OCI-LY1 (cell line): ENCODE measurements around the gene P4HB.

Experiments
- H2AFZ ChIP-seq: fragments of 200-600 bp; sonication (generic), shearing (Covaris generic); 2 replicates; pipeline ENCODE4 v1.6.0; 2014; ENCODE audit warnings: antibody characterized with exemption, mild to moderate bottlenecking, low read length
- H3F3A ChIP-seq: fragments of 200-600 bp; sonication (generic), shearing (Covaris generic); 2 replicates; pipeline ENCODE4 v1.6.0; 2014; ENCODE audit warnings: mild to moderate bottlenecking, antibody characterized with exemption, low read length, moderate library complexity; ENCODE audit not compliant: insufficient read depth
- H3K27ac ChIP-seq: fragments of 200-600 bp; sonication (generic); 2 replicates; pipeline ENCODE4 v1.5.1; 2014; ENCODE audit warnings: low read length, mixed run types, mild to moderate bottlenecking, low read depth; ENCODE audit not compliant: poor library complexity, severe bottlenecking
- H3K27me3 ChIP-seq: fragments of 200-600 bp; sonication (generic); 2 replicates; pipeline ENCODE4 v1.6.0; 2014; ENCODE audit warnings: antibody characterized with exemption, mild to moderate bottlenecking, low read length, moderate library complexity; ENCODE audit not compliant: insufficient read depth
- H3K36me3 ChIP-seq: fragments of 200-600 bp; sonication (generic); 2 replicates; pipeline ENCODE4 v1.6.1; 2014; ENCODE audit warnings: mild to moderate bottlenecking, antibody characterized with exemption, low read length, moderate library complexity, mixed read lengths; ENCODE audit not compliant: insufficient read depth
- H3K4me1 ChIP-seq: fragments of 200-600 bp; sonication (generic); 2 replicates; pipeline ENCODE4 v1.5.1; 2014; ENCODE audit warnings: mild to moderate bottlenecking, low read length, moderate library complexity; ENCODE audit not compliant: insufficient read depth, severe bottlenecking
- H3K4me2 ChIP-seq: fragments of 200-600 bp; sonication (generic), shearing (Covaris generic); 2 replicates; pipeline ENCODE4 v1.6.1; 2014; ENCODE audit warnings: low read length
- H3K4me3 ChIP-seq: fragments of 200-600 bp; sonication (generic); 2 replicates; pipeline ENCODE4 v1.5.1; 2014; ENCODE audit warnings: low read length, low read depth, mild to moderate bottlenecking, mixed read lengths; ENCODE audit not compliant: poor library complexity, severe bottlenecking
- H3K79me2 ChIP-seq: fragments of 200-600 bp; shearing (Covaris generic); 2 replicates; pipeline ENCODE4 v1.6.1; 2016; ENCODE audit warnings: mixed run types, low read length, mixed read lengths; ENCODE audit not compliant: insufficient read depth
- H3K9ac ChIP-seq: fragments of 200-600 bp; sonication (generic), shearing (Covaris generic); 2 replicates; pipeline ENCODE4 v1.6.1; 2014; ENCODE audit warnings: mild to moderate bottlenecking, low read length, mixed read lengths
- H3K9me2 ChIP-seq: fragments of 200-600 bp; sonication (generic), shearing (Covaris generic); 2 replicates; pipeline ENCODE4 v1.6.1; 2014; ENCODE audit warnings: low read depth, mild to moderate bottlenecking, low read length, mixed read lengths
- H3K9me3 ChIP-seq: fragments of 200-600 bp; shearing (Covaris generic); 2 replicates; pipeline ENCODE4 v1.6.1; 2014; ENCODE audit warnings: low read length, mixed read lengths
- H4K20me1 ChIP-seq: fragments of 200-600 bp; sonication (generic), shearing (Covaris generic); 2 replicates; pipeline ENCODE4 v1.6.0; 2016; ENCODE audit warnings: mild to moderate bottlenecking, low read length; ENCODE audit not compliant: insufficient read depth
- CTCF ChIP-seq: fragments of 200-600 bp; sonication (generic), shearing (Covaris generic); IDR thresholded peaks from 2 replicates; pipeline ENCODE4 v1.5.1; 2017; ENCODE audit warnings: mild to moderate bottlenecking, antibody characterized with exemption, low read length, moderate library complexity, mixed read lengths
- EZH2 ChIP-seq: fragments of 200-600 bp; sonication (generic), shearing (Covaris generic); IDR thresholded peaks from 2 replicates; pipeline ENCODE4 v1.8.0; 2017; ENCODE audit warnings: borderline replicate concordance, mixed run types, mild to moderate bottlenecking, antibody characterized with exemption, low read length, moderate library complexity, mixed read lengths

P4HB gene

GRCh38 chr17:81805707-81806460 is 54.5 kb downstream of the P4HB start:
- TF ChIP-seq EZH2 = no peak
- TF ChIP-seq CTCF = no peak
- Histone ChIP-seq H3K9me3 (no peaks in the 10 kb centered on the region; the same call in 1 of the 2 replicates), H3K9ac (no peak overlapping the region), H3K4me2 (no peak overlapping the region), H2AFZ (no peak overlapping the region), H3K27ac (no peak overlapping the region), H3K9me2 (no peaks in the 10 kb centered on the region), H3K4me3 (no peak overlapping the region), H3K4me1 (no peaks in the 10 kb centered on the region), H3K79me2 (no peaks in the 10 kb centered on the region), H3K36me3 (no peaks in the 10 kb centered on the region), H3K27me3 (peaks cover 19% of the 10 kb centered on the region), H3F3A (no peaks in the 10 kb centered on the region), H4K20me1 (no peaks in the 10 kb centered on the region)

GRCh38 chr17:81804559-81805399 is 55.6 kb downstream of the P4HB start:
- H3K4me2 ChIP-seq = no peak overlapping the region
- H3K9me2 ChIP-seq = no peaks in the 10 kb centered on the region
- H3K27me3 ChIP-seq = peaks cover 28% of the 10 kb centered on the region

More at GRCh38 chr17:81804559-81805399, 55.6 kb downstream of the P4HB start:
- H3K4me1 ChIP-seq = no peaks in the 10 kb centered on the region
- no peaks in the 10 kb centered on the region for H3F3A ChIP-seq
- no peaks in the 10 kb centered on the region for H4K20me1 ChIP-seq
- H3K36me3 ChIP-seq = no peaks in the 10 kb centered on the region
- no peak overlapping the region for H3K9ac ChIP-seq
- no peaks in the 10 kb centered on the region; the same call in 1 of the 2 replicates for H3K9me3 ChIP-seq
- no peaks in the 10 kb centered on the region for H3K79me2 ChIP-seq
- TF ChIP-seq EZH2 (no peak), CTCF (no peak)
- no peak overlapping the region for H3K27ac ChIP-seq
- no peak overlapping the region for H2AFZ ChIP-seq
- H3K4me3 ChIP-seq = no peak overlapping the region
